Measurements from ENCODE around the gene HTATIP2. TPM values are rescaled to one million over a fixed set of nuclear protein-coding genes. Genes with fewer than 3 reads are reported as not detected.

Gene HTATIP2
- total RNA-seq, result 10 to 100 TPM; 75.0 to 82.4 TPM

- no peaks in the 10 kb centered on the region for H3K27me3 Mint-ChIP-seq (ENCODE audit: low read depth)
- H3K36me3 Mint-ChIP-seq (ENCODE audit: insufficient read depth in 2 of 2), result peaks cover 2 to 20% of the 10 kb centered on the region in 2 donors
- peaks cover 69% of the 10 kb centered on the region for H3K4me1 Mint-ChIP-seq (ENCODE audit: low read depth)
- ATAC-seq (replicated peaks in 1 of 2) (peak; percentile 73 to 82), DNase-seq (peak; percentile 75 to 85)
- H3K27ac Mint-ChIP-seq, result peak within 1 kb of the TSS; percentile 88
- peak within 1 kb of the TSS; percentile 69 to 87 for H3K4me3 Mint-ChIP-seq
- no peaks in the 10 kb centered on the region for H3K9me3 Mint-ChIP-seq
Observed at GRCh38 chr11:20363500-20364340, at the start of gene HTATIP2. Gene HTATIP2 (plus strand): TSS chr11:20363714. CDS start chr11:20364238, 524 bp downstream.

GRCh38 chr11:20315800-20316199 lies 47.7 kb upstream of the HTATIP2 start:
- Mint-ChIP-seq H3K9me3 (no peaks in the 10 kb centered on the region), H3K4me3 (no peak overlapping the region), H3K27me3 (ENCODE audit: low read depth) (peaks cover 17% of the 10 kb centered on the region), H3K27ac (no peak overlapping the region), H3K4me1 (ENCODE audit: low read depth) (no peaks in the 10 kb centered on the region), H3K36me3 (ENCODE audit: insufficient read depth in 2 of 2) (no peaks in the 10 kb centered on the region)
- DNase-seq (no peak), ATAC-seq (replicated peaks in 1 of 2) (no peak)

GRCh38 chr11:20321177-20321576 lies 42.3 kb upstream of the HTATIP2 start:
- H3K9me3 Mint-ChIP-seq, result no peaks in the 10 kb centered on the region
- peaks cover 15% of the 10 kb centered on the region for H3K27me3 Mint-ChIP-seq (ENCODE audit: low read depth)
- no peaks in the 10 kb centered on the region for H3K4me1 Mint-ChIP-seq (ENCODE audit: low read depth)
- H3K36me3 Mint-ChIP-seq (ENCODE audit: insufficient read depth in 2 of 2), result no peaks in the 10 kb centered on the region
- no peak overlapping the region for H3K4me3 Mint-ChIP-seq
- no peak overlapping the region for H3K27ac Mint-ChIP-seq
- ATAC-seq (replicated peaks in 1 of 2) (peak in 1 of 2 donors; percentile 39), DNase-seq (no peak)

GRCh38 chr11:20327377-20327935 lies 36.1 kb upstream of the HTATIP2 start:
- H3K9me3 Mint-ChIP-seq, result no peaks in the 10 kb centered on the region
- DNase-seq (no peak), ATAC-seq (replicated peaks in 1 of 2) (no peak)
- H3K4me1 Mint-ChIP-seq (ENCODE audit: low read depth), result no peaks in the 10 kb centered on the region
- no peak overlapping the region for H3K27ac Mint-ChIP-seq
- H3K36me3 Mint-ChIP-seq (ENCODE audit: insufficient read depth in 2 of 2), result no peaks in the 10 kb centered on the region
- no peak overlapping the region for H3K4me3 Mint-ChIP-seq
- H3K27me3 Mint-ChIP-seq (ENCODE audit: low read depth), result peaks cover 24% of the 10 kb centered on the region

- Mint-ChIP-seq H3K4me1 (ENCODE audit: low read depth) (no peaks in the 10 kb centered on the region), H3K27me3 (ENCODE audit: low read depth) (peaks cover 36% of the 10 kb centered on the region), H3K27ac (no peak overlapping the region), H3K4me3 (no peak overlapping the region), H3K9me3 (no peaks in the 10 kb centered on the region), H3K36me3 (ENCODE audit: insufficient read depth in 2 of 2) (no peaks in the 10 kb centered on the region)
- no peak for ATAC-seq (replicated peaks in 1 of 2)
- no peak for DNase-seq
Observed at GRCh38 chr11:20336056-20336455, 27.5 kb upstream of the HTATIP2 start.

- H3K4me3 Mint-ChIP-seq, result no peak overlapping the region
Observed at GRCh38 chr11:20337526-20338154, 25.9 kb upstream of the HTATIP2 start.

GRCh38 chr11:20342347-20343141 lies 21.0 kb upstream of the HTATIP2 start:
- Mint-ChIP-seq H3K27me3 (ENCODE audit: low read depth) (peaks cover 56% of the 10 kb centered on the region), H3K9me3 (no peaks in the 10 kb centered on the region), H3K4me3 (peak overlapping the region in 1 of 2 donors; percentile 17), H3K27ac (no peak overlapping the region), H3K36me3 (ENCODE audit: insufficient read depth in 2 of 2) (no peaks in the 10 kb centered on the region), H3K4me1 (ENCODE audit: low read depth) (no peaks in the 10 kb centered on the region)
- ATAC-seq (replicated peaks in 1 of 2) (no peak), DNase-seq (no peak)

More at GRCh38 chr11:20337526-20338154, 25.9 kb upstream of the HTATIP2 start:
- H3K4me1 Mint-ChIP-seq (ENCODE audit: low read depth), result no peaks in the 10 kb centered on the region
- peak in 1 of 2 donors; percentile 12 for DNase-seq
- no peaks in the 10 kb centered on the region for H3K36me3 Mint-ChIP-seq (ENCODE audit: insufficient read depth in 2 of 2)
- H3K9me3 Mint-ChIP-seq, result no peaks in the 10 kb centered on the region
- H3K27ac Mint-ChIP-seq, result no peak overlapping the region
- H3K27me3 Mint-ChIP-seq (ENCODE audit: low read depth), result peaks cover 45% of the 10 kb centered on the region
- no peak for ATAC-seq (replicated peaks in 1 of 2)

GRCh38 chr11:20351136-20351535 lies 12.4 kb upstream of the HTATIP2 start:
- ATAC-seq (replicated peaks in 1 of 2), result no peak
- Mint-ChIP-seq H3K36me3 (ENCODE audit: insufficient read depth in 2 of 2) (no peaks in the 10 kb centered on the region), H3K4me1 (ENCODE audit: low read depth) (peaks cover 17% of the 10 kb centered on the region), H3K9me3 (no peaks in the 10 kb centered on the region), H3K4me3 (no peak overlapping the region), H3K27me3 (ENCODE audit: low read depth) (no peaks in the 10 kb centered on the region), H3K27ac (no peak overlapping the region)
- DNase-seq, result no peak

GRCh38 chr11:20351751-20352262 lies 11.7 kb upstream of the HTATIP2 start:
- H3K36me3 Mint-ChIP-seq (ENCODE audit: insufficient read depth in 2 of 2), result no peaks in the 10 kb centered on the region
- H3K9me3 Mint-ChIP-seq, result no peaks in the 10 kb centered on the region
- H3K27me3 Mint-ChIP-seq (ENCODE audit: low read depth), result no peaks in the 10 kb centered on the region
- DNase-seq (no peak), ATAC-seq (replicated peaks in 1 of 2) (no peak)
- H3K4me1 Mint-ChIP-seq (ENCODE audit: low read depth), result peaks cover 17% of the 10 kb centered on the region
- no peak overlapping the region for H3K27ac Mint-ChIP-seq
- H3K4me3 Mint-ChIP-seq, result no peak overlapping the region

- peak; percentile 19 to 33 for DNase-seq
- Mint-ChIP-seq H3K9me3 (no peaks in the 10 kb centered on the region), H3K27ac (no peak overlapping the region), H3K27me3 (ENCODE audit: low read depth) (no peaks in the 10 kb centered on the region), H3K4me3 (no peak overlapping the region), H3K36me3 (ENCODE audit: insufficient read depth in 2 of 2) (no peaks in the 10 kb centered on the region), H3K4me1 (ENCODE audit: low read depth) (peaks cover 17% of the 10 kb centered on the region)
- peak; percentile 54 to 58 for ATAC-seq (replicated peaks in 1 of 2)
Observed at GRCh38 chr11:20353829-20354434, 9.6 kb upstream of the HTATIP2 start.

- H3K4me1 Mint-ChIP-seq (ENCODE audit: low read depth), result peaks cover 22% of the 10 kb centered on the region
- H3K27ac Mint-ChIP-seq, result no peak overlapping the region
- H3K36me3 Mint-ChIP-seq (ENCODE audit: insufficient read depth in 2 of 2), result no peaks in the 10 kb centered on the region
- H3K27me3 Mint-ChIP-seq (ENCODE audit: low read depth), result no peaks in the 10 kb centered on the region
- H3K4me3 Mint-ChIP-seq, result no peak overlapping the region
- peak; percentile 29 to 42 for DNase-seq
- no peaks in the 10 kb centered on the region for H3K9me3 Mint-ChIP-seq
- peak; percentile 79 to 86 for ATAC-seq (replicated peaks in 1 of 2)
Observed at GRCh38 chr11:20355221-20356219, 8.0 kb upstream of the HTATIP2 start.

Measured in activated T-cell treated with anti-CD3 and anti-CD28 coated beads, Interleukin-2, amount 50 U/mL, for 72 hours (primary cell).